HepG2 (cell line): ENCODE results near the gene PLEKHG5. TPM values are rescaled to one million over a fixed set of nuclear protein-coding genes. Genes with fewer than 3 reads are reported as not detected.

Experiments
- ATAC-seq: fragments of 200-7000 bp; cut with Tn5 transposase; 3 replicates; pipeline ENCODE4 v1.9.1; 2020; ENCODE audit warnings: mild to moderate bottlenecking, moderate library complexity
- BruUV-seq: library from RNA; stranded (reverse); fragments of 400-500 nt; replicated peaks from 2 replicates; lab custom pipeline; 2021; lab: Mats Ljungman, UMichigan
- CTCF ChIA-PET: fragments of 300-600 bp; formaldehyde crosslinking; extraction: SDS; loops from one replicate; lab custom pipeline; 2021; ENCODE audit warnings: low total read pairs, inconsistent platforms, low intra/inter-chr PET ratio; lab: Yijun Ruan, JAX
- POLR2A ChIA-PET: fragments of 350-600 bp; sonication (Branson Sonifier 250); formaldehyde crosslinking; loops from one replicate; lab custom pipeline; 2020; ENCODE audit warnings: antibody characterized with exemption, inconsistent platforms; lab: Yijun Ruan, JAX
- DNase-seq: peaks from one replicate; pipeline ENCODE4 v3.0.0-alpha.2; 2015; ENCODE audit warnings: low spot score
- FAIRE-seq: peaks from 3 replicates; lab custom pipeline; 2011; peaks lifted over from hg19 to GRCh38; lab: Jason Lieb, UNC
- H2AFZ ChIP-seq: one replicate; pipeline ENCODE4 v1.6.1; 2011; ENCODE audit warnings: low read length, inconsistent platforms
- H3K27ac ChIP-seq: fragments of 300-600 bp; 3 replicates; pipeline ENCODE4 v1.8.0; 2011; ENCODE audit warnings: mixed run types, mild to moderate bottlenecking, mixed read lengths, low read length, inconsistent platforms; ENCODE audit not compliant: insufficient read depth; ENCODE audit errors: extremely low read length
- H3K27me3 ChIP-seq, 2 experiments: fragments of 200-600 bp in 1 of 2; 2 replicates in 1 of 2; 3 replicates in 1 of 2; pipeline versions ENCODE4 v1.6.0 to v1.8.0; 2011; ENCODE audit warnings: low read length in 2 of 2, mild to moderate bottlenecking in 2 of 2, moderate library complexity in 2 of 2, inconsistent platforms in 1 of 2; ENCODE audit not compliant: insufficient read depth in 2 of 2, control insufficient read depth in 1 of 2
- H3K36me3 ChIP-seq, 2 experiments: fragments of 200-600 bp in 1 of 2; replicated peaks in 1 of 2; 2 replicates in 1 of 2; 3 replicates in 1 of 2; pipeline versions ENCODE4 v1.5.1 to v1.8.0; 2011; ENCODE audit warnings: low read length in 2 of 2, inconsistent platforms in 1 of 2; ENCODE audit not compliant: insufficient read depth in 2 of 2, control insufficient read depth in 1 of 2
- H3K4me1 ChIP-seq: 2 replicates; pipeline ENCODE4 v1.5.1; 2012; ENCODE audit warnings: low read length, inconsistent platforms; ENCODE audit not compliant: insufficient read depth
- H3K4me2 ChIP-seq: 2 replicates; pipeline ENCODE4 v1.6.0; 2011; ENCODE audit warnings: low read depth, low read length, inconsistent platforms
- H3K4me3 ChIP-seq, 3 experiments: fragments of 200-600 bp in 1 of 3; sonication (generic), shearing (Covaris generic) in 1 of 3; replicated peaks in 1 of 3; 2 replicates each; pipeline ENCODE4 v1.5.1; 2011 to 2016; ENCODE audit warnings: low read length in 3 of 3, inconsistent platforms in 2 of 3, low read depth in 2 of 3, mild to moderate bottlenecking in 2 of 3, control low read depth in 1 of 3, mixed read lengths in 1 of 3; ENCODE audit not compliant: insufficient read depth in 1 of 3
- H3K79me2 ChIP-seq: one replicate; pipeline ENCODE4 v1.6.1; 2011; ENCODE audit warnings: low read length, inconsistent platforms; ENCODE audit not compliant: insufficient read depth
- H3K9ac ChIP-seq: 2 replicates; pipeline ENCODE4 v1.6.0; 2011; ENCODE audit warnings: mild to moderate bottlenecking, low read depth, low read length, inconsistent platforms; ENCODE audit not compliant: insufficient read depth
- H3K9me3 ChIP-seq: 2 replicates; pipeline ENCODE4 v1.5.1; 2012; ENCODE audit warnings: mild to moderate bottlenecking, low read length
- H4K20me1 ChIP-seq: 2 replicates; pipeline ENCODE4 v1.6.0; 2011; ENCODE audit warnings: inconsistent platforms, mild to moderate bottlenecking, low read length, moderate library complexity; ENCODE audit not compliant: insufficient read depth
- ESRRA ChIP-seq: sonication (generic); formaldehyde crosslinking; IDR thresholded peaks from 2 replicates; pipeline ENCODE4 v1.5.1; 2020; ENCODE audit warnings: mild to moderate bottlenecking, low read depth, missing genetic modification reagents
- FOXK1 ChIP-seq: sonication (generic); formaldehyde crosslinking; IDR thresholded peaks from 2 replicates; pipeline ENCODE4 v1.4.0; 2020; ENCODE audit warnings: low read depth, missing genetic modification reagents, borderline replicate concordance
- GLI4 ChIP-seq: sonication (generic); formaldehyde crosslinking; IDR thresholded peaks from 2 replicates; pipeline ENCODE4 v1.5.1; 2020; ENCODE audit warnings: missing genetic modification reagents, mild to moderate bottlenecking, moderate library complexity, borderline replicate concordance
- KLF9 ChIP-seq: IDR thresholded peaks from 2 replicates; pipeline ENCODE4 v1.6.1; 2016; ENCODE audit warnings: low read depth
- MEIS1 ChIP-seq: sonication (generic); formaldehyde crosslinking; IDR thresholded peaks from 2 replicates; pipeline ENCODE4 v1.9.0; 2021; ENCODE audit warnings: mild to moderate bottlenecking, missing genetic modification reagents, moderate library complexity, borderline replicate concordance
- NAIF1 ChIP-seq: sonication (generic); formaldehyde crosslinking; IDR thresholded peaks from 2 replicates; pipeline ENCODE4 v1.5.0; 2020; ENCODE audit warnings: mild to moderate bottlenecking, missing genetic modification reagents, borderline replicate concordance
- NFKB2 ChIP-seq: sonication (generic); formaldehyde crosslinking; IDR thresholded peaks from 2 replicates; pipeline ENCODE4 v1.4.0; 2020; ENCODE audit warnings: missing genetic modification reagents, borderline replicate concordance
- RAD21 ChIP-seq: fragments of 450-650 bp; formaldehyde crosslinking; IDR thresholded peaks from 2 replicates; pipeline ENCODE4 v1.5.0; 2020; ENCODE audit warnings: mild to moderate bottlenecking
- RBM39 ChIP-seq: fragments of 200-400 bp; formaldehyde crosslinking; IDR thresholded peaks from one replicate; pipeline ENCODE4 v1.6.1; 2018; ENCODE audit warnings: antibody characterized with exemption, mild to moderate bottlenecking, low read depth, low read length; ENCODE audit not compliant: poor library complexity, severe bottlenecking
- SALL1 ChIP-seq: sonication (generic); formaldehyde crosslinking; IDR thresholded peaks from 2 replicates; pipeline ENCODE4 v1.8.0; 2022; ENCODE audit warnings: mild to moderate bottlenecking, missing genetic modification reagents
- ZBTB7A ChIP-seq: sonication (generic); formaldehyde crosslinking; IDR thresholded peaks from 2 replicates; pipeline ENCODE4 v1.8.0; 2022; ENCODE audit warnings: mild to moderate bottlenecking, missing genetic modification reagents
- ZNF572 ChIP-seq: sonication (generic); formaldehyde crosslinking; IDR thresholded peaks from 2 replicates; pipeline ENCODE4 v1.5.1; 2020; ENCODE audit warnings: mild to moderate bottlenecking, missing genetic modification reagents
- ZNF768 ChIP-seq: sonication (generic); formaldehyde crosslinking; IDR thresholded peaks from 2 replicates; pipeline ENCODE4 v1.4.0; 2020; ENCODE audit warnings: missing genetic modification reagents
- ZNF777 ChIP-seq: sonication (generic); formaldehyde crosslinking; IDR thresholded peaks from 2 replicates; pipeline ENCODE4 v1.4.0; 2020; ENCODE audit warnings: missing genetic modification reagents
- WGBS: methylation state at CpG from one replicate; pipeline ENCODE4 v1.1.6; 2017; ENCODE audit warnings: low lambda C conversion rate; 5-methylcytosine and 5-hydroxymethylcytosine counted together
- in situ Hi-C: cut with HindIII; loops from 2 replicates; pipeline ENCODE4 v1.10.0; 2017; ENCODE audit warnings: low pct_unique_long_range_greater_than_20kb; ENCODE audit not compliant: extremely low pct_ligation_motif_present
- intact Hi-C: fragments of 100-400 bp; cut with micrococcal nuclease; formaldehyde crosslinking; loops from one replicate; pipeline ENCODE4 v1.10.0; 2022; ENCODE audit not compliant: unreplicated experiment
- polyA plus RNA-seq, 8 experiments: library from polyadenylated mRNA; depleted of rRNA in 3 of 8; stranded (reverse) in 7 of 8; unstranded in 1 of 8; fragments of >200 nt; fragmentation: Illumina TruSeq in 4 of 8; extraction: Trizol in 4 of 8; gene quantifications; 2 replicates each; pipeline versions ENCODE4 v1.2.1 to v1.2.3, GENCODE V29; 2011 to 2016; ENCODE audit warnings: low read depth in 4 of 8, missing spikeins in 1 of 8, mixed read lengths in 1 of 8; ENCODE audit not compliant: insufficient read depth in 1 of 8
- total RNA-seq, 5 experiments: library from RNA; depleted of rRNA; stranded (reverse); fragments of >200 nt; fragmentation: Illumina TruSeq; extraction: Trizol; gene quantifications; 2 replicates each; pipeline ENCODE4 v1.2.3, GENCODE V29; 2016; ENCODE audit warnings: low read depth in 1 of 5
- TF ChIP-seq, protein P1 (sequence below): sonication (generic); formaldehyde crosslinking; IDR thresholded peaks from 2 replicates; pipeline ENCODE4 v1.5.0; 2020; ENCODE audit warnings: mild to moderate bottlenecking, missing genetic modification reagents, moderate library complexity
- TF ChIP-seq, protein P2 (sequence below): sonication (generic); formaldehyde crosslinking; IDR thresholded peaks from 2 replicates; pipeline ENCODE4 v1.4.0; 2020; ENCODE audit warnings: missing genetic modification reagents

Gene PLEKHG5
- total and polyA plus RNA-seq, 2 of the 13 experiments (the other 11 are each of a cell fraction or from before 2014, with no cell fraction given) = 1.9 to 3.5 TPM

DNA sequence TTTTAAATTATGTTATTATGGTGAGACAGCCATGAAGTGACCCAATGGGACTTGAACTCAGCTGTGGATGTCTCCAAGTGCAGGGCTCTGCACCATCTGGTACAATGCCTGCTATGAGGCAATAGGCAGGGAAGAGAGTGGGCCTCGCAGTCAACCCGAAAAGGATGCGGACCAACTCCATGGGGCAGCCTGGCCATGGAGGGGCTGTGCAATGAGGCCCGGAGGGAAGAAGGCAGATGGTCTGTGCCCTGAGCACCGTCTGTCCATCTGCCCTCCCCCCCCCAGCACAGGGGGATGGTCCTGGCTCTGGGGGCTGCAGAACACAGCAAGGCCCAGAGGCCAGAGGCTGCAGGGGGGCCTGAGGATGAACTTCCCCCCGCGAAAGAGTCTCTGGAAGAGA is 49.9 kb downstream of the PLEKHG5 start (continued):
- TF ChIP-seq NAIF1 (no peak), KLF9 (CRISPR knock-in tag) (no peak)

DNA sequence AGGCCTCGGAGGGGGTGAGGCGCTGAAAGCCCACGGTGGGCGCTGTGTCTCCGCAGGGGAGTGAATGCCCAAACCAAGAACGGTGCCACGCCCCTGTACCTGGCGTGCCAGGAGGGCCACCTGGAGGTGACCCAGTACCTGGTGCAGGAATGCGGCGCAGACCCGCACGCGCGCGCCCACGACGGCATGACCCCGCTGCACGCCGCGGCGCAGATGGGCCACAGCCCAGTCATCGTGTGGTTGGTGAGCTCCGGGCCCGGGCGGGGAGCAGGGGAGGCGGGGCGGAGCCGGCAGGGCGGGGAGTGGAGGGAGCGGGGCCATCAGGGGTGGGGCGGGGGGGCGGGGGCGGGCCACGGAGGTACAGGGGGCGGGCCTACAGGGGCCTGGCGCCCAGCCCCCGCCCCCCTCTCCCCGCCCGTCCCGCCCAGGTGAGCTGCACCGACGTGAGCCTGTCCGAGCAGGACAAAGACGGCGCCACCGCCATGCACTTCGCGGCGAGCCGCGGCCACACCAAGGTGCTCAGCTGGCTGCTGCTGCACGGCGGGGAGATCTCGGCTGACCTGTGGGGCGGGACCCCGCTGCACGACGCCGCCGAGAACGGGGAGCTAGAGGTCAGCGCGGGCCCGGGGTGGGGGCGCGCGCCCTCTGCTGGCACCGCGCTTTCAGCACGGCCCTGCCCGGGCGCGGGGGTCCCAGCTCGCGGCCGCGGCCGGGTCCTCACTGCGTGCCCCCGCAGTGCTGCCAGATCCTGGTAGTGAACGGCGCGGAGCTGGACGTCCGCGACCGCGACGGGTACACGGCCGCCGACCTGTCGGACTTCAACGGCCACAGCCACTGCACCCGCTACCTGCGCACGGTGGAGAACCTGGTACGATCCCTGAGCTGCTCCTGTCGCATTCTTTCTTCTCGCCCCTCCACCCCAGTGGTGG is 51.0 kb downstream of the PLEKHG5 start:
- no peak overlapping the region for H2AFZ ChIP-seq
- no peak overlapping the region for H3K27ac ChIP-seq
- no peaks in the 10 kb centered on the region for H3K79me2 ChIP-seq
- DNase-seq = peak; percentile 48
- BruUV-seq = no TSS peak
- H3K4me1 ChIP-seq = peaks cover 52% of the 10 kb centered on the region
- no peaks in the 10 kb centered on the region for H3K9me3 ChIP-seq
- ChIA-PET POLR2A (interaction anchor here (1.1 to 1.4 kb wide), 4 partner anchors 9 to 162 kb away, joined by 3 to 9 read pairs (median 6); partner anchors contain the start of gene KLHL21), CTCF (no interaction called here)
- peak overlapping the region; percentile 67 for H3K4me2 ChIP-seq
- intact Hi-C loops (loop anchor here (10.0 kb wide), 1 partner anchor 646 kb away; no protein-coding TSS in a partner anchor), in situ Hi-C loops (no loop called here)
- no peak overlapping the region for H3K9ac ChIP-seq
- FAIRE-seq = no peak
- ATAC-seq = peak; percentile 55
- peak overlapping the region in 2 of 3 experiments; percentile 61; a peak in 3 of 6 replicates for H3K4me3 ChIP-seq
- peaks cover 1 to 11% of the 10 kb centered on the region in 2 experiments; a peak in 2 of 5 replicates for H3K27me3 ChIP-seq
- WGBS = 80% methylated on average over 7 of the region's 101 CpGs
- no peaks in the 10 kb centered on the region for H3K36me3 ChIP-seq
- no peaks in the 10 kb centered on the region for H4K20me1 ChIP-seq
- TF ChIP-seq MEIS1 (CRISPR knock-in tag) (no peak), SALL1 (peak; percentile 26; the same call in 1 of the 2 replicates), ESRRA (CRISPR knock-in tag) (0 out of 2 replicates have a peak, but pooled peaks have one; percentile 22), NFKB2 (CRISPR knock-in tag) (no peak), RBM39 (no peak), ZNF572 (CRISPR knock-in tag) (no peak), ZNF777 (CRISPR knock-in tag) (peak; percentile 100), GLI4 (CRISPR knock-in tag) (no peak), FOXK1 (CRISPR knock-in tag) (no peak), ZNF768 (no peak), NAIF1 (no peak), RAD21 (peak; percentile 46; the same call in 1 of the 2 replicates), ZBTB7A (CRISPR knock-in tag) (0 out of 2 replicates have a peak, but pooled peaks have one; percentile 40)
- TF ChIP-seq, protein P1, sequence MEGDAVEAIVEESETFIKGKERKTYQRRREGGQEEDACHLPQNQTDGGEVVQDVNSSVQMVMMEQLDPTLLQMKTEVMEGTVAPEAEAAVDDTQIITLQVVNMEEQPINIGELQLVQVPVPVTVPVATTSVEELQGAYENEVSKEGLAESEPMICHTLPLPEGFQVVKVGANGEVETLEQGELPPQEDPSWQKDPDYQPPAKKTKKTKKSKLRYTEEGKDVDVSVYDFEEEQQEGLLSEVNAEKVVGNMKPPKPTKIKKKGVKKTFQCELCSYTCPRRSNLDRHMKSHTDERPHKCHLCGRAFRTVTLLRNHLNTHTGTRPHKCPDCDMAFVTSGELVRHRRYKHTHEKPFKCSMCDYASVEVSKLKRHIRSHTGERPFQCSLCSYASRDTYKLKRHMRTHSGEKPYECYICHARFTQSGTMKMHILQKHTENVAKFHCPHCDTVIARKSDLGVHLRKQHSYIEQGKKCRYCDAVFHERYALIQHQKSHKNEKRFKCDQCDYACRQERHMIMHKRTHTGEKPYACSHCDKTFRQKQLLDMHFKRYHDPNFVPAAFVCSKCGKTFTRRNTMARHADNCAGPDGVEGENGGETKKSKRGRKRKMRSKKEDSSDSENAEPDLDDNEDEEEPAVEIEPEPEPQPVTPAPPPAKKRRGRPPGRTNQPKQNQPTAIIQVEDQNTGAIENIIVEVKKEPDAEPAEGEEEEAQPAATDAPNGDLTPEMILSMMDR (CRISPR knock-in tag) = peak; percentile 69
- TF ChIP-seq, protein P2, sequence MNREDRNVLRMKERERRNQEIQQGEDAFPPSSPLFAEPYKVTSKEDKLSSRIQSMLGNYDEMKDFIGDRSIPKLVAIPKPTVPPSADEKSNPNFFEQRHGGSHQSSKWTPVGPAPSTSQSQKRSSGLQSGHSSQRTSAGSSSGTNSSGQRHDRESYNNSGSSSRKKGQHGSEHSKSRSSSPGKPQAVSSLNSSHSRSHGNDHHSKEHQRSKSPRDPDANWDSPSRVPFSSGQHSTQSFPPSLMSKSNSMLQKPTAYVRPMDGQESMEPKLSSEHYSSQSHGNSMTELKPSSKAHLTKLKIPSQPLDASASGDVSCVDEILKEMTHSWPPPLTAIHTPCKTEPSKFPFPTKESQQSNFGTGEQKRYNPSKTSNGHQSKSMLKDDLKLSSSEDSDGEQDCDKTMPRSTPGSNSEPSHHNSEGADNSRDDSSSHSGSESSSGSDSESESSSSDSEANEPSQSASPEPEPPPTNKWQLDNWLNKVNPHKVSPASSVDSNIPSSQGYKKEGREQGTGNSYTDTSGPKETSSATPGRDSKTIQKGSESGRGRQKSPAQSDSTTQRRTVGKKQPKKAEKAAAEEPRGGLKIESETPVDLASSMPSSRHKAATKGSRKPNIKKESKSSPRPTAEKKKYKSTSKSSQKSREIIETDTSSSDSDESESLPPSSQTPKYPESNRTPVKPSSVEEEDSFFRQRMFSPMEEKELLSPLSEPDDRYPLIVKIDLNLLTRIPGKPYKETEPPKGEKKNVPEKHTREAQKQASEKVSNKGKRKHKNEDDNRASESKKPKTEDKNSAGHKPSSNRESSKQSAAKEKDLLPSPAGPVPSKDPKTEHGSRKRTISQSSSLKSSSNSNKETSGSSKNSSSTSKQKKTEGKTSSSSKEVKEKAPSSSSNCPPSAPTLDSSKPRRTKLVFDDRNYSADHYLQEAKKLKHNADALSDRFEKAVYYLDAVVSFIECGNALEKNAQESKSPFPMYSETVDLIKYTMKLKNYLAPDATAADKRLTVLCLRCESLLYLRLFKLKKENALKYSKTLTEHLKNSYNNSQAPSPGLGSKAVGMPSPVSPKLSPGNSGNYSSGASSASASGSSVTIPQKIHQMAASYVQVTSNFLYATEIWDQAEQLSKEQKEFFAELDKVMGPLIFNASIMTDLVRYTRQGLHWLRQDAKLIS (CRISPR knock-in tag) = no peak
